Smooth muscle cell of trachea (primary cell): ENCODE measurements around the gene OR6C1. TPM values are rescaled to one million over a fixed set of nuclear protein-coding genes. Genes with fewer than 3 reads are reported as not detected.

ENCODE experiments used
- total RNA-seq: library from RNA; depleted of rRNA; stranded (reverse); fragments of >200 nt; gene quantifications from 2 replicates; pipeline ENCODE4 v1.2.1, GENCODE V29; 2014

Gene OR6C1
- total RNA-seq: not detected in 2 replicates

DNA sequence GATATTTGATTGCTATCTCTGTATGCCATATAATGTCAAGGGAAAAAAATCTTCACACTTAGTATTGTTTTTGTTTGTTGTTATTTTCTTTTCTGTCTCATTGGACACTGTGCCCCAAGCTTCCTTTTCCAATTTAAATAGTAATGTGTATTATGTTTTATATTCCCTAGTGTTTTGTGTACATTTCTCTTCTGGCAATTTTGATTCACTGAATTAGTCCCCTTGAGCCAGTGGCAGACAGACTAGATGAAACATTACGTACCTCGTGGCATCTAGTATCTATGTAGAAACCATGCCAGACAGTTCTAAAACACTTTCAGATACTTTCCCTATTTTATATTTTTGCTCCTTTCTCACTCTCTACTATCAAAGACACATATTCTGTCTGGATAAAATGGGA is at the start of gene OR6C1:
Gene OR6C1 (plus strand): TSS at position 301 of the 400 bp plus-strand sequence. CDS start 6,257 bp downstream, outside the sequence.

DNA sequence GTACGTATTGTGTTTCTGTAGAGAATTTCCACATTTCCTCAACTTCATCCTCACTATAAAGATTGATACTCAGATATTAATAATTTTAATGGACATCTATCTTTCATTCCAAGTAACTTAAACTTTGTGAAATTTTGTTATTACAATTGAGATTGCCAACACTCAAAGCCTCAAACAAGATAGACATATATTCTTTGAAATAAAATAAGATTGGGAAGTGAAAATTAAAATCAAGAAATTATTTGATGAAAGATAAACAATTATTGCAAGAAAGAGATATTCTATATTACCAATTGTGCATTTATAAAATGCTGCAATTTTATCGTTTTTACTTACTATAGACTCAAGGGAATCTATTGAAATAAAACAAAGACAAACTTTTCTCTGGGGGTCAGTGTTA is 17.7 kb upstream of the OR6C1 start, which contains the start of gene OR6C6:
Gene OR6C6 (minus strand): TSS at position 101 of the 400 bp plus-strand sequence. CDS start 1,337 bp downstream, outside the sequence.

DNA sequence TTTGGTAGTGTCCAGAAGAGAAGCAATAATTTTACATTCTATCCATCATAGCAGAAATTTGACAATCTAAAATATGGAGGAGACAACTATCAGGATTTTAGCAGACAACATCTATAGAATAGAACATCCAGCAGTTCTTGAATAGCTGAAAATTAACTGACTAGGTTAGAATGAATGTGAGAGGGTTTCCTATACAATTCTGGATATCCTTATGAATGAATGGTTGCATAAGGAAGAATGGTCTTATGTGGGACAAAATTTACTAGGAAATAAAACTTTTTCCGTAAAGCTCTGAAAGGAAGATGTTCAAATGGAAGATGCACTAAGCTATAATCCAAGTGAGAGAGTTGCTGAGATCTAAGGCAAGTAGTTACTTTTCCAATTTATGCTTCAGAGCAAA is 16.3 kb downstream of the OR6C1 start, which contains the start of gene OR6C3:
Gene OR6C3 (plus strand): TSS at position 301 of the 400 bp plus-strand sequence. CDS start 955 bp downstream, outside the sequence.

DNA sequence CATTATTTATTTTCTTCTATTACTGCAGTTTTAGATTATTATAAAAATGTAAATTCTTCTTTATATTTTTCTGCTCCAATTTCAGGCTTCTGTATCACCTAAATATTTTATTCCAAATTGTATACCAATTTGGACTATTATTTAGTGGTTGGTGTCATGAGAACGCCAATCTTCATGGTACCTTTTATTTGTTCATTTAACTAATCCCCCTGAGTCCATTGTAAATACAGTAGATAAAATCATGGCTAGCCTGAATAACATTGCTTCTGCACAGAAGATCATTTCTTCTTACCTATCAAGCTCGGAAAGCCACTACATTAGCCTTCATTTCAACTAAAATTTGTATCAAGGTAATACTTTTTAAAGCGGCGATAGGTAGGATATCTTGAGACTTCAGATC is 48.5 kb downstream of the OR6C1 start, which contains the start of gene OR6C75:
Gene OR6C75 (plus strand): TSS at position 301 of the 400 bp plus-strand sequence. CDS start 2,136 bp downstream, outside the sequence.

Other genes starting within 250 kb of the OR6C1 start
- not detected in 2 replicates for gene OR9K2, start 187.9 kb upstream of the OR6C1 start, total RNA-seq
- not detected in 2 replicates for gene OR10A7, start 93.3 kb upstream of the OR6C1 start, total RNA-seq
- gene OR6C74, start 69.7 kb upstream of the OR6C1 start, total RNA-seq: not detected in 2 replicates
- not detected in 2 replicates for gene OR6C6, start 17.8 kb upstream of the OR6C1 start, total RNA-seq
- not detected in 2 replicates for gene OR6C3, start 16.4 kb downstream of the OR6C1 start, total RNA-seq
- gene OR6C75, start 48.6 kb downstream of the OR6C1 start, total RNA-seq: not detected in 2 replicates
- gene OR6C65, start 86.2 kb downstream of the OR6C1 start, total RNA-seq: not detected in 2 replicates
- gene OR6C76, start 111.9 kb downstream of the OR6C1 start, total RNA-seq: not detected in 2 replicates
- not detected in 2 replicates for gene OR6C2, start 129.7 kb downstream of the OR6C1 start, total RNA-seq
- not detected in 2 replicates for gene OR6C70, start 155.8 kb downstream of the OR6C1 start, total RNA-seq
- gene OR6C68, start 178.0 kb downstream of the OR6C1 start, total RNA-seq: not detected in 2 replicates
- not detected in 2 replicates for gene OR6C4, start 235.3 kb downstream of the OR6C1 start, total RNA-seq